Gastroesophageal sphincter (tissue), 3 donors: Measurements from ENCODE around the gene PIK3C2G.

Experiments used
- POLR2A ChIP-seq, 2 donors: fragments of 450-650 bp; IDR thresholded peaks; one replicate each; pipeline ENCODE4 v1.6.1; 2017; ENCODE audit warnings: antibody characterized with exemption in 2 of 2, mild to moderate bottlenecking in 2 of 2, moderate library complexity in 1 of 2
- POLR2AphosphoS5 ChIP-seq: sonication (generic); formaldehyde crosslinking; IDR thresholded peaks from one replicate; pipeline ENCODE4 v1.6.1; 2017; ENCODE audit warnings: antibody characterized with exemption
- TF ChIP-seq, protein P1 (sequence below), 4 experiments: fragments of 200-600 bp in 2 of 4; fragments of 450-650 bp in 2 of 4; sonication (generic) in 1 of 4; IDR thresholded peaks; one replicate each; pipeline ENCODE4 v1.5.1; 2017 to 2019; ENCODE audit warnings: antibody characterized with exemption in 4 of 4, mild to moderate bottlenecking in 2 of 4, moderate library complexity in 2 of 4

GRCh38 chr12:18570543-18570942 lies 309.2 kb downstream of the PIK3C2G start:
- TF ChIP-seq POLR2A (IDR thresholded peaks at IDR 0.05) (no peak), POLR2AphosphoS5 (no peak)
- TF ChIP-seq, protein P1, sequence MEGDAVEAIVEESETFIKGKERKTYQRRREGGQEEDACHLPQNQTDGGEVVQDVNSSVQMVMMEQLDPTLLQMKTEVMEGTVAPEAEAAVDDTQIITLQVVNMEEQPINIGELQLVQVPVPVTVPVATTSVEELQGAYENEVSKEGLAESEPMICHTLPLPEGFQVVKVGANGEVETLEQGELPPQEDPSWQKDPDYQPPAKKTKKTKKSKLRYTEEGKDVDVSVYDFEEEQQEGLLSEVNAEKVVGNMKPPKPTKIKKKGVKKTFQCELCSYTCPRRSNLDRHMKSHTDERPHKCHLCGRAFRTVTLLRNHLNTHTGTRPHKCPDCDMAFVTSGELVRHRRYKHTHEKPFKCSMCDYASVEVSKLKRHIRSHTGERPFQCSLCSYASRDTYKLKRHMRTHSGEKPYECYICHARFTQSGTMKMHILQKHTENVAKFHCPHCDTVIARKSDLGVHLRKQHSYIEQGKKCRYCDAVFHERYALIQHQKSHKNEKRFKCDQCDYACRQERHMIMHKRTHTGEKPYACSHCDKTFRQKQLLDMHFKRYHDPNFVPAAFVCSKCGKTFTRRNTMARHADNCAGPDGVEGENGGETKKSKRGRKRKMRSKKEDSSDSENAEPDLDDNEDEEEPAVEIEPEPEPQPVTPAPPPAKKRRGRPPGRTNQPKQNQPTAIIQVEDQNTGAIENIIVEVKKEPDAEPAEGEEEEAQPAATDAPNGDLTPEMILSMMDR (IDR thresholded peaks at IDR 0.05) = no peak
